ENCODE results near the gene TMEM123.

The TMEM123 gene

DNA sequence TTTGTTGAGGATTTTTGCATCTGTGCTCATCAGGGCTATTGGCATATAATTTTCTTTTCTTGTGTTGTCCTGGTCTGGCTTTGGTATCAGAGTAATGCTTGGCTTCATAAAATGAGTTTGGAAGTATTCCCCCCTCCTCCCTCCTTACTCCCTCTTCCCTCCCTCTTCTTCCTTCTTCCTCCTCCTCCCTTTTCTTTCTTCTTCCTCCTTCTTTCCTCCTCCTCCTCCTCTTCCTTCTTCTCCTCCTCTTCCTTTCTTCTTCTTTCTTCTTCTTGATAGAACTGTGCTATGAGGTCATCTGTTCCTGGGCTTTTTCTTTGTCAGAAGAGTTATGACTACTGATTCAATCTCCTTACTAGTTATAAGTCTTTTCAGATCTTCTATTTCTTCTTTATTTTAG, 95.4 kb downstream of the TMEM123 start:
- no peak for DNase-seq

DNA sequence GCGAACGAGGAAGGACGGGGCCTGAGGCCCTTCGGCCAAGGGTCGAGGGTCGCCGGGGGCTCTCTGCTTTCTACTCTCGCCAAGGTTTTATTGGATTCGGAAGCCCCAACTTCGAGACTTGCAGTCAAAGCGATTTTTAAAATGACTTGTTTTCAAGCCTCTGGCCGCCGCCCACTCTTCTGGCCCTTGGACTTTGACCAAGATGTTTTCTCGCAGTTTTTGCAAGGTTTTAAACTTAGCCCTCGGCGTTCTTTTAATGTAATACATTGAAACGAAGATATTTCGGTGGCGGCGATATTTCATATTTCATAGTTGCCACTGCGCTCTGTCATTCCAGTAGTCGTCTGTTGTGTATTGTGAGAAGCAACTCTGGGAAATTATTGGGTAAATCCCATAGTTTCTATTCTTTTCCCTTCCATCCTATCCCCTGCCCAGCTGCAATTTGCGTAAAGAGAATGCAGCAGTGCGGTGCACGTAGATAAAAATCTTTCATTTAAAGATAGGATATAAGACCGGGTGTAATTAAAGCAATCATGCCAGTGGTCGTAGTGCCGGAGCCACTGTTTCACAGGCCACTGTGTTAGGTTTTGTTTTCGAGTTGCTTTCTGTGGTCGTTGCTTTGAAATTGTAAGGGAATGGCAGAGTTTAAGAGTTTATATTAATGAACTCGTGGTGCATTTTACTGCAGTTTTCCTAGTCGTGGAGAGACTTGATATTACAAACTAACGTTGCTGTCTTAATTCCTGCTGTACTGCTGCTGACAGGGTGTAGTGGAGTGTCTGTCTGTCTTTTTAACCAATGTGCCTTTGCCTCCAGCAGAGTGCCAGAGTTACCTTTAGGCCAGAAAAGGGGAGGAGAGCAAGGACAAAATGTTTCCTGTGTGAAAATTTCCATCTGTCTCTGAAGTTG, 104.8 kb downstream of the TMEM123 start:
- DNase-seq: peak; percentile 36 to 79 (median 52)

DNA sequence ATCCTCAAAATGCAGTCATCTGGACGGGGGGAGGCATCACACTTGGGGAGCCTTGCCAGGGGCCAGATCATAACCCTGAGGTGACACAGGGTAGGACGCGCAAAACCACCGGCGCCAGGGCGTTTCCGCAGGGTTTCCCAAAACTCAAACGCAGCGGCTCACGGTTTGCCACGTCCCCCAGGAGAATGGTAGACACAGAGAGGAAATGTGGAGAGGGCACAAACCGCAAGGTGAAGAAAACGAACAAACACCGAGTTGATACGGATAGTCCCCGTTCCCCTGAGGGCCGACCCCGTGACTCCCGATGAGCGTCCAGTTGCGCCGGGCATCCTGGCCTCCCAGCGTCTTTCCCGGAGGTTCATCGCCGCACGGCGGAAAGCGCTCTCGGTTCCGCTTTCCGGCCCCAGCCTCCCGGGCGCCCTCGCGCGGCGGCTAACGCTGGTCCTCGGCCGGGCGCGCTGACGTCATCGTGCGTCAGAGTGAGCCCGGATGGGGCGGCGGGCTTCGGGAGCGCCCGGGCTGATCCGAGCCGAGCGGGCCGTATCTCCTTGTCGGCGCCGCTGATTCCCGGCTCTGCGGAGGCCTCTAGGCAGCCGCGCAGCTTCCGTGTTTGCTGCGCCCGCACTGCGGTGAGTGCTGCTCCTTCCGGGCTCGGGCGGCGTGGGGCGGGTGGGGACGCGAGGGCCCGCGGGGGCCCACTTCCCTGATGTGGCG, 105.7 kb downstream of the TMEM123 start, which contains the start of gene BIRC2:
BIRC2 (plus strand) TSS at position 467 of the 714 bp plus-strand sequence. CDS start 2,641 bp downstream, outside the sequence.
- peak; percentile 96 to 97 (median 96) for DNase-seq

DNA sequence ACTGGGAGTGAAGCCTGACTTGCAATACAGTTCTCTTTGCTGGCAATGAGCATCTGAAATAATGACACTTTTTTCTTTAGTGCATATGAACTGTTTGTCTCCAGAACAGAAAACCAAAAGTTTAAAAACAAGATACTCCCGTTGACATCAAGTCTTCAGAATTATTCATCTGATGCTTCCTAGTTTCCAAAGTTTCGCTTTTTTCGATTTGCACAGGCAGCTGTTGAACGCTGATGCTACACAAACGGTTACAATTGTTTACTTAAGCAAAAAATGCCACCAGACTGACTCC, 106.2 kb downstream of the TMEM123 start:
- no peak for DNase-seq

Measured in NCI-H1417 (cell line).